GM18508 (cell line): Measurements from ENCODE around the gene SLC35F4.
"Not testable (repeated sequence)": the region's sequence is repeated elsewhere in the genome, so short reads cannot be mapped to it uniquely, and the experiment has no call there.

ENCODE experiments used
- ATAC-seq: cut with Tn5 transposase; IDR thresholded peaks from one replicate; pipeline ENCODE4 v1.9.1; 2021; ENCODE audit warnings: moderate number of reproducible peaks; ENCODE audit not compliant: insufficient read depth, unreplicated experiment

SLC35F4 gene

DNA sequence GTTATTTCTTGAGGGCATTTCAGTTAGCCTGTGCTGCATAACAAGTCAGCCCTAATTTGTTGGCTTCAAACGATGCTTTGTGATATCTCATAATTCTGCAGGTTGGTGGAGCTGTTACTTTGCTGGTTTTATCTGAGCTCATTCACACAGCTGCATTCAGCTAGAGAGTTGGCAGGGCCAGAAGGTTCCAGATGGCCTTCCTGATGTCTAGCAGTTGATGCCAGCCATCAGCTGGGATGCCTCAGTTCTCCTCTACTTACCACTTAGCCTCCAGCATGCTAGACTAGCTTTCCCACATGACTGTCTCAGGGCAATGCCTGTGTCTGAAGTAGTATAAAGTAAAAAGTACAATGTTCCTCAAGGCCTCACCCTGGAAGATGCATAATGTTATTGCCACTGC, 130.6 kb downstream of the SLC35F4 start:
- ATAC-seq: no peak

DNA sequence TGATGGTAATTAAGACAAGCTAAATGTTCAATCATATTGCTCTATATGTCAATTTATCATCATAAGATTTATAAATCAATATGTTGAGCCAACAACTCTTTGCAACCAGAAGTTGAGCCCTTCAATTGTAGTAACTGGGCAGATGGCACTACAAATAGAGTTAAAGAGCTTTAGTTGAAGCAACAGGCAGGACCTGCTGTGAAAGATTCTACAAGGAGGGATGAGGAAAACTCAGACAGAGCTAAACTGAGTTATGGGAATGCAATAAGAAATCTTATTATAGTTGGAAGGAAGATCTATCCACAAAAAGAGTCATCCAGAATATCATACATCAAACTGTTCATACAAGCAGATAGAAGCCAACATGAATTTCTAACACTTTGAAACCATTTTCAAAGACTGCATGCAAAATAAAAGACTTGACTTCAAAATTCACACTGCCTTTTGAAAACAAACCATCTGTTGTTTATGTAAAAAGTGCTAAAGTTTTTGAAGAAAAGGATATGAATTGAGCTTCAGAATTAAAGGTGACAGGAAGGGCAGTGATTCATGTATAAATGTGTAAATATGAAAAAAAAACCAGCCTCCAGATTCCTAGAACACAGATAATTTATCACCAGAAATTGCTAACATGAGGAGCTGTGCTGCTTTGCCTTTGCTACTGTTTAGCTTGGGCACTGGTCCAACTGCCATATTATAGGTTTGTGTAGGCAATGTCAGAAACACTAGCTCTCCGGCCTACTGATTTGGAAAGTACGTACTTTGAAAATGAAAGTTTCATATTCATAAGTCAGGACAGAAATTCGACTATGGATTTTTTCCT, 133.2 kb downstream of the SLC35F4 start:
- ATAC-seq: no peak

DNA sequence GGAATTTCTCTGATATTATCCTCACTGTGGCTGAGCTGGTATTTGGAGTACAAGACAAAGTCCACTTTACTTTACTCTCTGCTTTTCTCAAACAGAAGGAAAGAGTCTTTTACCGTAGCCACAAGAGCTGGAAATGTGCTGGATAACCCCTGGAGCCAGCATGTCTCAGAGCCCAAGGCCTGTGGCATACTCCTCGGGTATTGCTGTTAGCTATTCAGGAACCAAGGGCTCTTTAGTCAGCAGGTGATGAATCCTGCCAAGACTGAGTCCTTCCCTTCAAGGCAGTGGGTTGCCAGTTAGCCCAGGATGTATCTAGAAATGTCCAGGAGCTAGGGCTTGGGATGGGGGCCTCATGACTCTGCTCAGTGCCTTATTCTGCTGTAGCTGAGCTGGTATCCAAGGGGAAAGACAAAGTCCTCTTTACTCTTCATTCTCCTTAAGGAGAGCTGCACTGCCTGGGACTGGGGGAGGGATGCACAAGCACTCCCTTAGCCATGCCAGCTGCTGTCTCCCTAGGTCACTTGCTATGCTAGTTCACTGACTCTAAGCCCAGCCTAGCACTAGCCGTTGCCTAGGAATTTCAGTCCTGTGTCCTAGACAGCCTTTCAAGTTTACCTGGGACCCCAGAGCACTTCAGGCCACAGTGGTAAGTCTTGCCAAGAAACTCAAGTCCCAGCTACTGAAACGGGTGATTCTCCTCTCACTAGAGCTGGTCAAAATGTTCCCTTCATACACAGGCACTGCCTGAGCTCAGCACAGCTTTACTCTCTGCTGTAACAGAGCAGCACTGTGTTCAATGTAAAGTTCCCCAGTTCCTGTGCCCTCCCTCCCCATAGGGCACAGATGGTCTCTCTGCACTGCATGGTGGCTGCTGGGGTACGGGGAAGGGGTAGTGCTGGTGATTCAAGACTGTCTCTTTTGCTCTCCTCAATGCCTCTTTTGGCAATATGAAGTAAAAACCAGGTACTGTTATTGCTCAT, 136.4 kb downstream of the SLC35F4 start:
- ATAC-seq: no peak

DNA sequence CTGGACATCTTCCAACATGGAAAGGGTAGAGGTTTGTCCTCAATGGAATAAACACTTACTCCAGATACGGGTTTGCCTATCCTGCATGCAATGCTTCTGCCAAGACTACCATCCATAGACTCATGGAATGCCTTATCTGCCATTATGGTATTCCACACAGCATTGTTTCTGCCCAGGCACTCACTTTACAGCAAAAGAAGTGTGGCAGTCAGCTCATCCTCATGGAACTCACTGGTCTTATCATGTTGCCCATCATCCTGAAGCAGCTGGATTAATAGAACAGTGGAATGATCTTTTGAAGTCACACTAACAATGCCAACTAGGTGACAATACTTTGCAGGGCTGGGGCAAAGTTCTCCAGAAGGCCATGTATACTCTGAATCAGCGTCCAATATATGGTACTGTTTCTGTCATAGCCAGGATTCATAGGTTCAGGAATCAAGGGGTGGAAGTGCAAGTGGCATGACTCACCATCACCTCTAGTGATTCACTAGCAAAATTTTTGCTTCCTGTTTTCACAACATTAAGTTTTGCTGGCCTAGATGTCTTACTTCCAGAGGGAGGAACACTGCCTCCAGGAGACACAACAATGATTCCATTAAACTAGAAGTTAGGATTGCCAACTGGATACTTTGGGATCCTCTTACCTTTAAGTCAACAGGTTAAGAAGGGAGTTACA, 140.4 kb downstream of the SLC35F4 start:
- no peak for ATAC-seq

DNA sequence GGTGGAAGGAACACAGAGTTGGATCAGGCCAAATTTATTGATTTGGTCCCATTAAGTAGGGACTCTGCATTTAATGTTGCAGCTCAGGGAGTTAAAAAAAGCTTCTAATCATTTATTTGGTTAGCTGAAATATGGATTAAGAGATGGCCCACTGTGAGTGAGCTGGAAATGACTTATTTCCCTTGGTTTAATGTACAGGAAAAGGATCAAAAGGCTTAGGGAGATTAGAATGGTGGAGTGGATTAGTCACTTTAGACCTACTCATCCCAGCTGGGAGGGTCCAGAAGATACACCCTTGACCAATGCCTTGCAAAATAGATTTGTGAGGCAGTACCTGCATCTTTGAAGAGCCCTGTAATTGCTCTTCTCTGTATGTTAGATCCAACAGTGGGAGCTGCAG, 143.8 kb downstream of the SLC35F4 start:
- ATAC-seq: not testable (repeated sequence)

DNA sequence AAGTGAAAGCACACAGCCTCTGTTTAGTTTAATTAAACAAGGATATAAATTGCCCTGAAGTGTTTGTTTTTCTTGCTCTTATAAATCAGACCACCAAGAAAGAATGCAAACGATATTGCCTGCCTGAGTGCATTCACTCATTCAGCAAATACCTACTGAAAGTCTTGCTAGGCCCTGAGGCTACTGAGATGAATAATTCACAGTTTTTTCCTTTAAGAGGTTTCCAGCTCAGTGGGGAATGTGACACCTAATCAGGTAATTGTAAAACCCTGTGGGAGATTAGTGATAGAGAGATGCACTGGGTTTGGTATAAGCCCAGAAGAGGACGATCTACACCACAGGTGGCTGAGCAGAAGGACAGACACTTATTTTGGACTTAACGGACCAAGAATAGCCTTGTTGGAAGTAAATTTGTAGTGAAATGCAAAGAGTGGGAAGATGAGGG, 151.4 kb downstream of the SLC35F4 start:
- no peak for ATAC-seq

DNA sequence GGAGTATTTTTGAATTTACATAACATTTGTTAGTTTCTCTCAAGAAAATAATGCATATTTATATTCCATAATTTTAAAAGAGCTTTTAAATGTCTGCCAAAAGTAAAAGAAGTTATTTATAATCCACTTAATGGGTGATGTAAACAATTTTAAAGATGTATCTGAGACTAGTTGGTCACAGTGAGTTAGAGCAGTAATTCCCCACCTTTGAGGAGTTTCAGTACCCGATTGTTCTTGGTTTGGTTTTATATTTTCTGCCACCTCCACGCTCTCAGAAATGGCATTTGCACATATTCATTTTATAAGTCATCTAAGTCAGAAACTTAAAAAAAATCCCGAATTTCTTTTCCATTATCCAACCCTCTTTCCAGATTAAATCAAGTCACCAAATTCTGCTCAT, 153.2 kb downstream of the SLC35F4 start:
- ATAC-seq: no peak

DNA sequence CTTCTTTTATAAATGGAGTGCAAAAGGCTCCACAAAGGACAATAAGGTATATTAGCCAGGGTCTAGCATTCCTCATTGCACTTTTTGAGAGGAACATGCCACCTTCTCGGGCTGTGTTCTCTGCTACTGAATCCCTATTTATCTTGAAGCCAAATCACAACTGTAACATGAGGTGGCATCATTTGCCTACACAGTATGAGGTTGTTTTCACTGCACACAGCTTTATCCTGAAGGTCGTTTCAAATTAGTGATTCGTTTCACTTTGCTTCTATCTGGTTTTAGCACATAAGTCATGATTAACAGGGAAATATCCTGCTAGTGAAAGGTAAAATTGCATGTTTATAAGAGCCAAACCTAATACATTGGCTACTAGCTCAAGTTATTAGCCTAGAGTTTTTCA, 153.8 kb downstream of the SLC35F4 start:
- no peak for ATAC-seq

DNA sequence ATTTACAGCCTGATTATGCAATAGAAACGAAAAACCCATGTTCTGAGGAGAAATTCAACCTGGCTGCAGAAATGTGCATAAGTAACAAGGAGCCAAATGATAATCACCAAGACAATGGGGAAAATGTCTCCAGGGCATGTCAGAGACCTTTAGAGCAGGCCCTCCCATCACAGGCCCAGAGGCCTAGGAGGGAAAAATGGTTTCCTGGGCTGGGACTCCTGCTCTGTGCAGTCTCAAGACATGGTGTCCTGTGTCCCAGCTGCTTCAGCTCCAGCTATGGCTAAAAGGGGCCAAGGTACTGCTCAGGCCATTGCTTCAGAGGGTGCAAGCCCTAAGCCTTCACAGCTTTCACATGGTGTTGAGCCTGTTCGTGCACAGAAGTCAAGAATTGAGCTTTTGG, 156.0 kb downstream of the SLC35F4 start:
- ATAC-seq: no peak

DNA sequence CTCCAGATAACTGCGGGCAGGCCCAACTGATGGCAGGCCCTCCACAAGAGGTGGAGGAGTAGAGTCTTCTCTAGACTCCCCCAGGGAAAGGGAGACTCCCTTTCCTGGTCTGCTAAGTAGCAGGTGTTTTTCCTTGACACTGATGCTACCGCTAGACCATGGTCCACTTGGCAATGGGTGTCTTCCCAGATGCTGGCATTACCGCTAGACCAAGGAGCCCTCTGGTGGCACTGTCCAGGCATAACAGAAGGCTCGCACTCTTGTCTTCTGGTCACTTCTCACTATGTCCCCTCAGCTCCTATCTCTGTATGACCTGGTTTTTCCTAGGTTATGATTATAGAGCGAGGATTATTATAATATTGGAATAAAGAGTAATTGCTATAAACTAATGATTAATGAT, 156.8 kb downstream of the SLC35F4 start:
- not testable (repeated sequence) for ATAC-seq

DNA sequence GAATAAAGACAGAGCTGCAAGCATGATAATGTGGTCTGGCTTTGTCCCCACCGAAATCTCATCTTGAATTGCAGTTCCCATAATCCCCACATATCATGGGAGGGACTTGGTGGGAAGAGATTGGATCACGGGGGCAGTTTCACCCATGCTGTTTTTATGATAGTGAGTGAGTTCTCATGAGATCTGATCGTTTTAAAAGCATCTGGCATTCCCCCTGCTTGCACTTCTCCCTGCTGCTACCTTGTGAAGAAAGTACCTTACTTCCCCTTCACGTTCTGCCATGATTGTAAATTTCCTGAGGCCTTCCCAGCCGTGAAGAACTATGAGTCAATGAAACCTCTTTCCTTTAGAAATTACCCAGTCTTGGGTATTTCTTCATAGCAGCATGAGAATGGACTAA, 158.7 kb downstream of the SLC35F4 start:
- no peak for ATAC-seq

DNA sequence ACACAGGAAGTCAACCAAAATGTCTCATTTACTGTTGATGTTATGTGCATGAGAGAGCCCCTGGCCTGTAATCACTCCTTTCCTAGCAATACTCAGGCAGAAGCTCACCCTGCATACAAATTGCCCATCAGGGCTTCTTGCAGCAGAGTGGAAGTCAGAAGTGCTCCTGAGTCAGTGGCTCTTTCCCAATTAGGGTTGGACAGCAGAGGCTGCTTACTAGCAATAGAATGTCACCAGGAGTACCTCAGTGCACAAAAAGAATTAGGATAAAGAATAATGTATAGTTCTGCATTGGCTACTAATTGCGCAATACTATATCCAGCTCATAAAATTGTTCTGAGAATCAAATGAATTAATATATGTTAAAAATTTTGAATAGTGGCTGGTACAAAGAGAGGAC, 161.1 kb downstream of the SLC35F4 start:
- no peak for ATAC-seq

DNA sequence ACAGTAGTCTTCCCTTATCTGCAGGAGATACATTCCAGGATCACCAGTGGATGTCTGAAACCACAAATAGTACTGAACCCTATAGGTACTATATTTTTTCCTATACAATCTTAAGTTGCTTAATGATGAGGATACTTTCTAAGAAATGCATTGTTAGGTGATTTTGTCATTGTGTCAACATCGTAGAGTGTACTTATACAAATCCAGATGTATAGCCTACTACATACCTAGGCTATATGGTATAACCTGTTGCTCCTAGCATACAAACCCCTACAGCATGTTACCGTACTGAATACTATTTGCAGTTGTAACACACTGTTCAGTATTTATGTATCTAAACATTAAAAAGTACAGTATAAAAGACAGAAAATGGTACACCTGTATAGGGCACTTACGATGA, 165.9 kb downstream of the SLC35F4 start:
- no peak for ATAC-seq

DNA sequence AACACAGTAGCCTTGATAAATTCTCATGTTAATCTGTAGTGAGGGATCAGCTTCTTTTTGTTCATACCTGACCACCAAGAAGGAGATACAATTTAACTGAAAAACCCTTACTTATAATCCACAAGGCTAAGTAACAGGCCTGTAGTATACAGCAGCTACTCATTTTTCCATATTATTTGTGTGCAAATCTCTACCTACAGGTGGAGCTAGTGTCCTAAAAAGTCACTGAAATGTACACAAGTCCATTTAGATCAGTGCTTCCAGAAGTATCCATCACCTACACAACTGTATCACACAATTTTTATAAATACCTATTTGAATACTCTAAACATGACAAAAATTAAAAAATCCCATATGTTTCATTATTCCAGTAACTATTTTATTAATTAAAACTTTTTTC, 173.2 kb downstream of the SLC35F4 start:
- no peak for ATAC-seq

DNA sequence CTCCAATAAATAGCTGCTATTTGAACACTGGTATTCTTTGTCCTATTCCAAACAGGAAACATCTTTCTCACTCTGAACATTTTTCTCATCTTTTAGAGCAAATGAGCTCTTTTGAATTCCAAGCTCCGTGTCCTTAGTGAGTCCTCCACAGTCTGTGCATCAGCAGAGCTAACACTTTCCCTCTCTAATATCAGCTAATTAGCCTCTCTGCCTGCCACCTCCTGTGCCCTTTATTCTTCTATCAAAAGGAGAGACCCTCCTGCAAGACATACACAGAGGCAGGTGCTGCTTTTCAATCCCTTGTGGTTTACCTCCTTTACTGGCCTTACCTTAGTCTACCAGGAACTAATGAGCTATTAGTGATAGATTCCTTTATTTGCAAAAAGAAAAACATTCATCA, 178.5 kb downstream of the SLC35F4 start:
- no peak for ATAC-seq

DNA sequence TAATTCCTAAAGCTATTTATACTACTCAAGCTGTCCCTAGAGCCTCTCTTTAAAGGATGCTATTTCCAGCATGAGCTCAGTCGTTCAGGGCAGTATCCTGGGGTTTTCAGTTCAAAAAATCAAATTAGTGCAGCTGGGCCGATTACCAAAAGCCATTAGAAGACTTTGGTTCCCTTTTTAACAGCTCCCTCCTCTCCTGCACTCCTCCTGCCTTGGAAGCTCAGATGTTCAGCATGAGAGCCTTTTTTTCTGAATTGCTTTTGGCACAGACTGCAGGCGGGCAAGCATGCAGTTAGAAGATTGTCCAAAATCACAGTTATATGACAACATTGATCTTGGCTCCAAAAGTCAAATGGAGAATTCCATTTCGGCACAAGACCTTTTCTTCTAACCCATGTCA, 179.6 kb downstream of the SLC35F4 start:
- ATAC-seq: no peak

DNA sequence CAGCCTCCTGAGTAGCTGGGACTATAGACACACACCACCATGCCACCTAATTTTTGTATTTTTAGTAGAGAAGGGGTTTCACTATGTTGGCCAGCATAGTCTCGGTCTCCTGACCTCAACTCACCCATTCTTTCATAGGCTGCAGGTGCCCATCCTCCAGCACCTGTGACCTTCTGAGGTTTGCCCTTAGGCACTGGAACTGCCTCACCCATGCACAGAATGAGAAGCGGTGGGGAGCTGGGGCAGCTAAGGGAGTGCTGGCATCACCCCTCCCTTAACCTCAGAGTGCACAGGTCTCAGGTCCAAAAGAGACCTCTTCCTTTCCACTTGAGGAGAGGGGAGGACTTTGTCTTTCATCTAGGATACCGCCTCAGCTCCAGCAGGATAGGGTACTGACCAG, 194.9 kb downstream of the SLC35F4 start:
- ATAC-seq: no peak

DNA sequence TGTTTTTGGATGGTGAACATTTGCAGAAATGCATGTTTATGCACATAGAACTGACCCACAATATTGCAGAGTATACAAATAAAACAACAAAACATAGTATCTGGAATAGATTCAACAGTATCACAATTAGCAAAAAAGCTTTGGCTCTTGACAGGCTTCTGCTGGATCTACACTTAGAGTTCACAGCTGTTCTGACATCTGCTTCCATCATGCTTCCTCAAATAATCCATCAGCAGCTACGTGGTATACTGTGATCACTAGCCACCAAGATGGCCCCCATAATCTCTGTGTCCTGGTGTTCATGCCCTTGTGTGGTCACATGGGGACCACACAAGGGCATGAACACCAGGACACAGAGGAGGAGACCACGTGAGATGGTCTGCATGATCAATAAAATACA, 205.7 kb downstream of the SLC35F4 start:
- no peak for ATAC-seq

DNA sequence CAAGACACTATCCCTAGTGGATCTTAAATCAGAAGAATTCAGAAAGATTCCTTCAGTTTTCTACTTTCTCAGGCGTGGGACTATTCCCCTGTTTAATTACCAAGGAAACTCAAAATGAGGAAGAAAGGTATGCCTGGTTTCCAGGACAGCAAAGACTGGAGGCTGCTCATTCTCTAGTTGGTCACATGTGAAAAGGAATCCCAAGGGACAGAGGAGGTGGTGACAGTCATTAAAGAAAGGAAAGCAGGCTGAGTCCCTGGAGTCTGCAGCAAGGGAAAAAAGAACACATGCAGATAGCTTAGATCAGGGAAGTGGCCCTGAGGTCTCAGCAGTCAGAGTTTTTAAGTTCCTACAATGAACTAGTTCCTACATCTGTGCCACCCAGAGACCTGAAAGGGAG, 206.8 kb downstream of the SLC35F4 start:
- no peak for ATAC-seq

DNA sequence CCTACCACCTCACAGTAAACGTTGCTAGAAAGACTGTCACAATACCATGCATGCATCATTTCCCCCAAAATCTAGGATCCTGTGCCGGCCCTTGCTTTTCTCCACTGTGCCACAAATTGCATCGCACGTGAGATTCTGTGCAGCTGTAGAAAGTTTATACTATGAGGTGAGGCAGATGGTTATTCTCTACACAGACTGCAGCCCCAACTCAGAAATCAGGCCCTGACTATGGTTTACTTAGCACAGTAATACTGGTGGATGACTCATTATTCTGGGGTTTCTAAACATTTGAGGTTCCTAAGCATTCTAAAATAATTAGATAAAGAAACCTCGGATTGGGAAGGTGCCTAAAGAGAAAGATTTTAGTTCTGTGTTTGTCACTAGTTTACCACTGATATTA, 208.4 kb downstream of the SLC35F4 start:
- ATAC-seq: no peak

DNA sequence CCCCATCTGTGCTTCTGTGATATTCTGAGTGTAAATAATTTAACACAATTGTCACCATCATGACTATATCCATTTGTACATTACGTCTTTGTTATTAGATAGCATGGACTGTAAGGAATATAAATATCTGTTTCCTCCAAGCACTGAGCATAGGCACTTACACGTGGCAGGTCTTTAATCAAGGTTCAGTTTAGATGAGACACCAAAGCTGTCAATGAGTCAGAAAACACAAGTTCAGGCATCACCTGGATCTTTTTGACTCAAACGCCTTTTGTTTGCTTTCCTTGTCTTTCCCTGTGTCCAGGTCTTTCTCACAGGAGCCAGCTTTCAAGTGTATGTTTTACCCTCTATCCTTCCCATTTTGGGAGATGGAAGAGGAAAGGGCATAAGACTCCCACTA, 209.0 kb downstream of the SLC35F4 start:
- no peak for ATAC-seq
